GM20431 (cell line): ENCODE results near the gene TRMT112.

Experiments used
- in situ Hi-C: fragments of 300-500 bp; cut with MseI, MboI; formaldehyde crosslinking; loops from one replicate; pipeline ENCODE4 v1.15.0; 2020; ENCODE audit warnings: low sequenced_read_pairs; ENCODE audit not compliant: unreplicated experiment

Gene TRMT112

GRCh38 chr11:64317325-64317960 lies at the start of gene TRMT112:
Gene TRMT112 (minus strand): TSS chr11:64317559. CDS start chr11:64317526, 33 bp downstream.
- in situ Hi-C loops: no loop called here

GRCh38 chr11:64366751-64367150 lies 49.4 kb upstream of the TRMT112 start:
- in situ Hi-C loops: no loop called here

- in situ Hi-C loops: no loop called here
These were observed 47.6 kb upstream of the TRMT112 start for GRCh38 chr11:64364911-64365310.

GRCh38 chr11:64364435-64364834 lies 47.1 kb upstream of the TRMT112 start:
- in situ Hi-C loops: no loop called here

GRCh38 chr11:64362339-64362738 lies 45.0 kb upstream of the TRMT112 start:
- in situ Hi-C loops: no loop called here

- in situ Hi-C loops: no loop called here
These were observed 44.3 kb upstream of the TRMT112 start for GRCh38 chr11:64361659-64362058.

GRCh38 chr11:64360448-64360921 lies 43.1 kb upstream of the TRMT112 start:
- in situ Hi-C loops: no loop called here

GRCh38 chr11:64359712-64360445 lies 42.5 kb upstream of the TRMT112 start:
- in situ Hi-C loops: no loop called here

GRCh38 chr11:64358907-64359711 lies 41.8 kb upstream of the TRMT112 start, which contains the start of gene RPS6KA4:
Gene RPS6KA4 (plus strand): TSS chr11:64359162. CDS start chr11:64359236, 74 bp downstream.
- in situ Hi-C loops: no loop called here

GRCh38 chr11:64358536-64358906 lies 41.2 kb upstream of the TRMT112 start:
- in situ Hi-C loops: no loop called here

- in situ Hi-C loops: no loop called here
These were observed 40.7 kb upstream of the TRMT112 start for GRCh38 chr11:64357904-64358535.

- in situ Hi-C loops: no loop called here
These were observed 40.1 kb upstream of the TRMT112 start for GRCh38 chr11:64357446-64357845.

GRCh38 chr11:64356498-64357411 lies 39.4 kb upstream of the TRMT112 start:
- in situ Hi-C loops: no loop called here

- in situ Hi-C loops: no loop called here
These were observed 38.0 kb upstream of the TRMT112 start for GRCh38 chr11:64355078-64355940.

GRCh38 chr11:64353715-64354506 lies 36.6 kb upstream of the TRMT112 start:
- in situ Hi-C loops: no loop called here

GRCh38 chr11:64352995-64353714 lies 35.8 kb upstream of the TRMT112 start:
- in situ Hi-C loops: no loop called here
